Choroid plexus epithelial cell (primary cell): ENCODE data around the gene TRIL.

Source experiments
- DNase-seq: peaks from one replicate; pipeline ENCODE4 v3.0.0-alpha.2; 2010; ENCODE audit warnings: low read depth
- H3K4me3 ChIP-seq: 2 replicates; pipeline ENCODE4 v1.5.1; 2011; ENCODE audit warnings: low read depth, mild to moderate bottlenecking, control low read depth, low read length, moderate library complexity
- TF ChIP-seq, protein P1 (sequence below): conservative IDR thresholded peaks from 2 replicates; pipeline ENCODE4 v1.5.1; 2011; ENCODE audit warnings: low read depth, mild to moderate bottlenecking, control low read depth, inconsistent platforms, low read length, moderate library complexity

TRIL gene

DNA sequence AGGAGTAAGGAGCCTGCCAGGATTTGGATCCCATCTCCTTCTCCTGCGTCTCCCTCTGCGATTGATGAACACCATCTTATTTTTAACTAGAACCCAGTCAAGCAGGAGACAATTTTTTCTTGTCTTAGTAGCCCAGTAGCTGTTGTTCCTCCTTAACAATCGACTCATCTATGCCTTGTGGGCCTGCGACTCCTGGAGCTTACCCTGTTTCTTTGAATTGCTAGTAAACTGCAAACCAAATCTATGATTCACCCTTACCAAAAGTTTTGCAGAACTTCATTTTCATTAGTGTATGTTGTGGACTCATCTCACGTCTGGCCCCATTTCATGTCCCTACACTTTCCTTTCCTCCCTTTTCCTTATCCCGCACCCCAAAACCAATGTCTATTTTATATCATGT is 37.7 kb downstream of the TRIL start:
- DNase-seq = no peak
- H3K4me3 ChIP-seq = no peak overlapping the region
- TF ChIP-seq, protein P1, sequence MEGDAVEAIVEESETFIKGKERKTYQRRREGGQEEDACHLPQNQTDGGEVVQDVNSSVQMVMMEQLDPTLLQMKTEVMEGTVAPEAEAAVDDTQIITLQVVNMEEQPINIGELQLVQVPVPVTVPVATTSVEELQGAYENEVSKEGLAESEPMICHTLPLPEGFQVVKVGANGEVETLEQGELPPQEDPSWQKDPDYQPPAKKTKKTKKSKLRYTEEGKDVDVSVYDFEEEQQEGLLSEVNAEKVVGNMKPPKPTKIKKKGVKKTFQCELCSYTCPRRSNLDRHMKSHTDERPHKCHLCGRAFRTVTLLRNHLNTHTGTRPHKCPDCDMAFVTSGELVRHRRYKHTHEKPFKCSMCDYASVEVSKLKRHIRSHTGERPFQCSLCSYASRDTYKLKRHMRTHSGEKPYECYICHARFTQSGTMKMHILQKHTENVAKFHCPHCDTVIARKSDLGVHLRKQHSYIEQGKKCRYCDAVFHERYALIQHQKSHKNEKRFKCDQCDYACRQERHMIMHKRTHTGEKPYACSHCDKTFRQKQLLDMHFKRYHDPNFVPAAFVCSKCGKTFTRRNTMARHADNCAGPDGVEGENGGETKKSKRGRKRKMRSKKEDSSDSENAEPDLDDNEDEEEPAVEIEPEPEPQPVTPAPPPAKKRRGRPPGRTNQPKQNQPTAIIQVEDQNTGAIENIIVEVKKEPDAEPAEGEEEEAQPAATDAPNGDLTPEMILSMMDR = no peak

GRCh38 chr7:28919510-28919909 is 38.6 kb downstream of the TRIL start:
- TF ChIP-seq, protein P1 = no peak
- H3K4me3 ChIP-seq = no peak overlapping the region
- peak; percentile 15 for DNase-seq

DNA sequence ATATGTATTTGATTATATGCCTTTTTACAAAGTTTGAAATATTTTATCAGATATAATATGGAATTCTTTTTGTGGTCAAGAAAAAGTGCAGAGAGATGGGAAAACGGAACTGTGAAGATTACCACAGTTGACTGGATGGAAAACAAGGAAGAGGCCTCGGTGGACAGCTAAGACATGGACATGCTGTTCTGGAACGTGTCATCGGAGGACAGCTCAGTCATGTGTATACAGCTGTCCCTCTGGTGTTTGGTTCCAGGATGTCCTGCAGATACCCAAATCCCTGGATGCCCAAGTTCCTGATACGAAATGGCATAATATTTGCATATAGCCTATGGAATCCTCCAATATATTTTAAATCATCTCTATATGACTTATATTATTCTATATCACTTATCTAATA is 49.4 kb downstream of the TRIL start:
- DNase-seq = no peak
- TF ChIP-seq, protein P1 = no peak
- no peak overlapping the region for H3K4me3 ChIP-seq

DNA sequence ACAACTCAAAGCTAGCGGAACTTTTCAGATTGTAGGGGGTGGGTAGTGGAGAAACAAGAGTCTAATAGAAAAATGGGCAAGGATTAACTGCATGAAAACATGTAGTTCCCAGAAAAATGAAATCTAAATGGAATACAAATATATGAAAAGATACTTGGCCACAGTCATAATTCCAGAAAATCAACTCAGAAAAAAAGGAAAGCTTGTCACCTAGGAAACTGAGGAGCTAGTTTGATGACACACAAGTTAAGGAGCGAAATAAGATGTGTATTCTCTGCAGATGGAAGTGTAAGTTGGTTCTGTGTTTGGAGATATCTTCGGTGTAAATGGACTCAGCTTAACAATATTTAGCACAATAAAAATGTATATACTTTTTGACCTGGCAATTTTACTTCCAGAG is 52.7 kb downstream of the TRIL start:
- no peak for DNase-seq
- TF ChIP-seq, protein P1 = no peak
- H3K4me3 ChIP-seq = no peak overlapping the region

- peak; percentile 5 for DNase-seq
- TF ChIP-seq, protein P1 = no peak
- peak overlapping the region; percentile 49 for H3K4me3 ChIP-seq
These were observed 53.5 kb downstream of the TRIL start for GRCh38 chr7:28904578-28905048.

DNA sequence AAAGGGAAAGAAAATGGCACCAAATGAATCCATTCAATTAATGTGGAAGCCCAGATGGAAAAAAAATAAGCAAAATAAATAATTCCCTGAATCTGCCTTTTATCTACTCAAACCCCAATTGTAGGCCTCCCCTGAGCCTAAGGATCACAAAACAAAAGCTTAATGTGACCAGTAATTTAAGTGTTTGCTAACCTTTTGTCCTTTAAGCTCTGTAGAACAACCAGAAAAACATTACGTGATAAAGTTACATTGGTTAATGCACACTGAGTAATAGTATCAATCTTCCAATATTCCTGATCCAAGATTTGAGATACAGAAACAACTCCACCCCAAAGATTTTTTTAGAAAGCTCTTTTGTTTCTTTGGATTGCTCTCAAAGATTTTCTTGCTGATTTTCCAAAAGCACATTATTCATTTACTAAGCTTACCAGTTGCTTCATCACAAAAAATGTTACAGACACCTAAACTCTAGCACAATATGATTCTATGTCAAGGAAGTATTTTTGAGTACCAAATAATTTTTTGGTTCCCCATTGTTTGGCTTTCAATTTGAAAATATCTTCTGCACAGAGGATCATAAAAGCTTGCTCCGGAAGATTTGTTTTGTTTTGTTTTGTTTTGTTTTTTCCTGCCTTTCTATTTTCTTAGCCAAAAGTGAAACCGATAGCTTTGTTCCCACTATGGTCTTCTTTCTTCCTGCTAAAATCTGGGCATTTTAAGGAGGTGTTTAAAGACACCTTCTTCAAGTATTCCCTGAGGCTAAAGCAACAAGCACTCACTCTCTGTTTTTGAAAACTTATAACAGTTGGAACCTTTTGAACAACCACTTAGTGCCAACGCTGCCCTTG is 54.2 kb downstream of the TRIL start:
- TF ChIP-seq, protein P1 = no peak
- H3K4me3 ChIP-seq = peak overlapping the region; percentile 49
- DNase-seq = peak; percentile 3
